GM19467 (cell line): ENCODE measurements around the gene WRAP73.

Source experiments
- ATAC-seq: cut with Tn5 transposase; IDR thresholded peaks from one replicate; pipeline ENCODE4 v1.9.1; 2021; ENCODE audit warnings: mild to moderate bottlenecking, moderate library complexity; ENCODE audit not compliant: unreplicated experiment

The WRAP73 gene

DNA sequence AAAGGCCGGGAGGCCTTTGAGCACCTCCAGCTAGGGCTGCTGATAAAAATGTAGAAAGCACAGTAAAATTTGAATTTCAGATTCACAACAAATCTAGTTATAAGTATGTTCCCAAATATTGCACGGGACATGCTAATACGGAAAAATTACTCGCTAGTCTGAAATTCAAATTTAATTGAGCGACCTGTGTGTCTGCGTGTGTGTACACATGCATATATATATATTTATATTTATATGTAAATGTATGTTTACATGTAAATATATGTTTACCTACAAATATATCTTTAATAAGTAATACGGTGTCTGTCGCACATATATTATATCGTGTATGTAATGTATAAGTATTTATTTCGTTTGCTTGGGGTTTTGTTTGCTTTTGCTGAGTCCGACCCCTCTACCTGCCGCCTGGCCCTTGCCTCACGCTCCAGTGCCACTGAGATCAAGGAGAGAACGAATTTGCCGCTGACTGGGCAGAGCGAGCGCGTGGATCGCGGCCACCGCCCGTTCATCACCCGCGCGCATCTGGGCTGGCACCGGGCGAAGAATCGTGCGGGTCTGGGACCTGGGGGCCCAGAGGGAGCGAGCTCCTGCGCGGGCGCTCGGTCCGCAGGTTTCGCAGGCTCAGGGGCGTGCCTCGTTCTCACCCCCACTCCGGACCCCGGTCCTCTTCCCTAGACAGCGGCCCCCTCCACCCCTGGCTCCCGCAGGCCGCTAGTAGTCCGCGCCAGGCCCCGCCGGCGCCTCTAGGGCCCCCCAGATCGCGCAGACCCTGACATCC is 534 bp upstream of the WRAP73 start:
- no peak for ATAC-seq

DNA sequence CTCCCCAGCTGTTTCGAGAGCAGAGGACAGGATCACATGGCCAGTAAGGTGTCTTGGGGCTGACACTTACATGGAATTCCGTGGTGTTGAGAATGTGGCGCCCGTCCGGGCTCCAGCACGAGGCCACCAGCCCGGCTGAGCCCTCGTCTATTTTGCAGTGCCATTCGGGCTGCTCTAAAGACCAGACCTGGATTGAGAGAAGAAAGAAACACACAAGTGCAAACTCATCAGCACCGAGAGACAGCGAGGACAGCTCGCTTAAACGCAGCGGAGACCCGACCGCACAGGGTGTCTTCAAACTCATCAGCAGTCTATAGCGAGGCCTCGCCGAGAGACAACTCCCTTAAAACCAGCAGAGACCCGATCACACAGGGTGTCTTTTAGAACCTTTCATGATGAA is 3.3 kb downstream of the WRAP73 start:
- no peak for ATAC-seq

DNA sequence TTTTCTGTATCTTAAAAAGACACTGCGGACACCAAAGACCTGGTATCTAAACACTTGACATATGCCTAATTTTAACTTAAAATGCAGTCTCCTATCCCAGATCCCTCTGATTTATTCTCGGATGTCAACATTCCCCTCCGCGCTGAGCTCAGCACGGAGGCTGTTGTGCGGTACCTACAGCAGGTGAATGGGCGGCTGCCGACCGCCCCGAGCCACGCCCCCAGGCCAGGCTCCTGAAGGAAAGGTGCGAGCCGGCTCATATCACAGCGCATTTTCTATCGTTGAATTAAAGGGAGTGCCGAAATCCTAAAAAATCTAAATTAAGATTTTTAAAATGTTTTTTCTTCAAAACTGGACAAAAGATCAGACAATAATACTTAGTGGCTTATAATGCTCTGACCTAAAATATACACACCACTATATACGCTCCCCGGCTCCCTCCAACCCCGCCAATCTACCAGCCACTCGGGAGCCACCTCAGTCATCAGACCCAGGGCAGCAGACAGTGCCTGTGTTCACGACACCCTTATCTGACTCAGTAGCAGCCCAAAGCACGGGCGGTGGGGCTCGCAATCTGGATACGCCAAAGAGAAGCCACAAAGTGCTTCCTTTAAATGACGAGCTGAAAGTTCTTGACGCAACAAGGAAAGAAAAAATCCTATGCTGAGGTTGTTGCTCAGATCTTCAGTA is 4.1 kb downstream of the WRAP73 start:
- ATAC-seq, result no peak

DNA sequence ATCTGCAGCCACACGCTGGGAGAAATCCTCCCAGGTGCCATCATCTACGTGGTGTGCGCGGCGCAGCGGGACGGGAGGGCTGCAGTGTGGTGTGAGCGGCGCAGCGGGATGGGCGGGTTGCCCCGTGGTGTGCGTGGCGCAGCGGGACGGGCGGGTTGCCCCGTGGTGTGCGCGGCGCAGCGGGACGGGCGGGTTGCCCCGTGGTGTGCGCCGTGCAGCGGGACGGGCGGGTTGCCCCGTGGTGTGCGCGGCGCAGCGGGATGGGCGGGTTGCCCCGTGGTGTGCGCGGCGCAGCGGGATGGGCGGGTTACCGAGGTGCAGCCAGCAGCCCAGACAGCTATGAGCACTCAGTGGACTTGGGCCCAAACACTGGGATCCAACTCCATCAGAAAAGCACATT is 4.7 kb downstream of the WRAP73 start:
- no peak for ATAC-seq

DNA sequence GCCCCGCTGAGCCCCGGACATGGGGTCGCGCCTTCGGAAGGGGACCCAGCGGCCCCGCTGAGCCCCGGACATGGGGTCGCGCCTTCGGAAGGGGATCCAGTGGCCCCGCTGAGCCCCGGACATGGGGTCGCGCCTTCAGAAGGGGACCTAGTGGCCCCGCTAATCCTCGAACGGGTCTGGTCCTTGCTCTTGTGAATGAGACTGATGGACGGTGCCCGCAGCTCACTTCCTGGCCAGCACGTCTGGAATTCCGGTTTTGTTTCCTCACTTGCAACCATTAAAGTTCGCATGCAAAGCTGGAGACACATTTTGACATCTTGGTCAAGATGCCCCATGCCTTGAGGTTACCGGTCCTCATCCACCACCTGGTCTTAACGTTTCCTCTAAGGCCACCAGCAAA is 5.6 kb downstream of the WRAP73 start:
- no peak for ATAC-seq

DNA sequence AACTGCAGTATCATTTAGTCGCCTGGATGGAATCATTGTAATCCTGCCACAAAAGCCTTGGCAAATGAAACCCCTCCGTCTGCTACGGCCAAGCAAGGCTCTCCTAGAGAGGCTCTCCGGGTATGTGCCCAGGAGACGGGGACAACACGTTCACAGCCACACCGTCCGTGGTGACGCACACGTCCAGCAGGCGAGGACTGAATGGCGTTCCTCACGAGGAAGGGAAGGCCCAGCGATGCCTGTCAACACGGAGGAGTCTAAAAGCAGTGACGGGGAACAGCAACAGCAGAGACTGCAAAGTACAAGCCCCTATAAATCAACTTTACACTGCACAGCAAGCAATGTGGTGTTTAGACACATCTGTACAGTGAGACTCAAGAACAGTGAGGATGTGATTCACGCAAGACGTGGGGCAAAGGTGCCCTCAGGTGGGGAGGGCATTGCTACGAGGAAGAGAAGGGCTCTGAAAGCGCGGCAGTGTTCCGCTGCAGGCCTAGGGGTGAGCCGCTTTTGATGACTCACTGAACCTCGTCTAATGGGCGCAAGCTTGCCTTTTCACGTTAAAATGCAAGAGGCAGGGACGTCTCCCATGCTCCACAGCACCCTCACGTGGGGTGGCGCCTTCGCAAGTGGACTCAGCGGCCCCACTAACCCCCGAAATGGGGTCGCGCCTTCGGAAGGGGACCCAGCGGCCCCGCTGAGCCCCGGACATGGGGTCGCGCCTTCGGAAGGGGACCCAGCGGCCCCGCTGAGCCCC is 6.8 kb downstream of the WRAP73 start:
- no peak for ATAC-seq

DNA sequence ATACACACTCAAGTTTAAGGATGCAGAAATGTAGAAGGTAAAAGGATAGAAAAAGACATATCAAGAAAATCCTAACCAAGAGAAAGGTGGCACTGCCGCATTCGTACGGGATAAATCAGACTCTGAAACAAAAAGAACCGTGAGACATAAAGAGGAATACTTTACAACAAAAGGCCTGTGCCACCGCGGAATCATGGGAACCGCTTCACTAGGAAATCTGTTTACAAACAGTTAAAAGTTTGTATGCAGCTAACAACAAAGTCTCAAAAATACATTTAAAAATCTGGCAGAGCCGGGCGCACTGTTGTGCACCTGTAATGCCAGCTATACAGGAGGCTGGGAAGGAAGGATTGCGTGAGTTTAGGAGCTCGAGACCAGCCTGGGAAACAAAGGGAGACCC is 8.1 kb downstream of the WRAP73 start:
- no peak for ATAC-seq

DNA sequence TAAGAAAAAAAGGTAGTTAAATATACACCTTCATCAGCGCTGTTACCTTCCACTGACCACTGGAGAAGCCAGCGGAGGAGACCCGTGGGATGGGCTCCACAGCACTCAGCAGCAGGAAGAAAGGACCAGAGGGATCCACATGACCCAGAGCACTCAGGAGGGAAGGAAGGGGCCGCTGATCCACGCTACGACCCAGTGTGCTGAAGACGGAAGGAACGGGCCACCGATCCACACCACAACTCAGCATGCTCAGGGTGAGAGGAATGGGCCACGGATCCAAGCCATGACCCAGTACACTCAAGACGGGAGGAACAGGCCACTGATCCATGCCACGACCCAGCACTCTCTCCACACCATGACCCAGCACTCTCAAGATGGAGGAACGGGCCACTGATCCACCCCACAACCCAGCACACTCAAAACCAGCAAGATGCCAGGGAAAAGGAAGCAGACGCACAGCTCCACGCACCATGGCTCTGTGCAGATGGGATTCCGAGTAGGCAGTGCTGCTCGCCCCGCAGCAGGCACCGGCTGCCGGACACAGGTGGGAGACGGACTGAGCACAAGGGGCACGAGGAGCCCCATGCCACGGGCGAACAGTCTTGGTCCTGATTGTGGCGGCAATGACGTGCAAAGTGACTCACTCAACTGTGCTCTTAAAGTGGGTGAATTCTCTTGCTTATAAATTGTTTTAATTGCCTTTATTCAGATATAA is 8.7 kb downstream of the WRAP73 start:
- no peak for ATAC-seq

DNA sequence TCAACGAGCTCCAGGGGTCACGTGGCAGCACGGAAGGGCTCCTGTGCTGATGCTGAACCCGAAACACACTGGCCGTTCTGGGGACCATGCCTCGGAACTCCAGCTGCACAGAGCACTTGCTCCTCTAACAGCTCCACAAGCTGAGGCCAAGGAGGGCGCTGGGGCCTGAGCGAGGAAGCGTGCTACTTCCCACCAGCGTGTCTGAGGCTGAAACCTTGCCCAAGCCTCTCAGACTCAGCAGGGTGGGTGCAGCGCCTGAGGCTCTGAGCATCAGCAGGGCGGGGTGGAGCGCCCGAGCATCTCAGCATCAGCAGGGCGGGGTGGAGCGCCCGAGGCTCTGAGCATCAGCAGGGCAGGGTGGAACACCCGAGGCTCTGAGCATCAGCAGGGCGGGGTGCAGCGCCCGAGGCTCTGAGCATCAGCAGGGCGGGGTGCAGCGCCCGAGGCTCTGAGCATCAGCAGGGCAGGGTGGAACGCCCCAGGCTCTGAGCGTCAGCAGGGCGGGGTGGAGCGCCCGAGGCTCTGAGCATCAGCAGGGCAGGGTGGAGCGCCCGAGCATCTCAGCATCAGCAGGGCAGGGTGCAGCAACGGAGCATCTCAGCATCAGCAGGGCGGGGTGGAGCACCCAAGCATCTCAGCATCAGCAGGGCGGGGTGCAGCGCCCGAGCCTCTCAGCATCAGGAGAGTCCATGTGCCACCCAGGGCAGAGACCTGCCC is 9.6 kb downstream of the WRAP73 start:
- no peak for ATAC-seq

DNA sequence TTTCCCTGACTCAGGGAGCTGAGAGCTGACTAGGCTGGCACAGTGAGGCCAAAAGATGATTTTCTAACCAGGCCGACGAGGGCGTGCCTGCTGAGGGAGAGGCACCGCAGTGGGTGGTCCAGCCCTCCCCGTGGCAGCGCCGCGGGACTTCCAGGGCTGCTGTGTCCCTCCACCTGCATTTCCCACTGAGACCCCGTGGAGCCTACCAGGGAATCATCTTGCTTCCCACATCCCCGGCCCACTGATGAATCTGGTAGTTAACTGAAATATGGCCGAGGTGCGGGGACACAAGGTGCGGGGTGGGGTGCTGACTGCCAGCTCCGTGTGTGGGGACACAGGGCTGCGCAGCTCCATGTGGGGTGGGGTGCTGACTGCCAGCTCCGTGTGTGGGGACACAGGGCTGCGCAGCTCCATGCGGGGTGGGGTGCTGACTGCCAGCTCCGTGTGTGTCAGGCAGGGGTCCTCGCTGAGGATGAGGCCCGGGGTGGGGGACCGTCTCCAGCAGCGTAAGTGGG is 10.4 kb downstream of the WRAP73 start:
- ATAC-seq, result no peak

DNA sequence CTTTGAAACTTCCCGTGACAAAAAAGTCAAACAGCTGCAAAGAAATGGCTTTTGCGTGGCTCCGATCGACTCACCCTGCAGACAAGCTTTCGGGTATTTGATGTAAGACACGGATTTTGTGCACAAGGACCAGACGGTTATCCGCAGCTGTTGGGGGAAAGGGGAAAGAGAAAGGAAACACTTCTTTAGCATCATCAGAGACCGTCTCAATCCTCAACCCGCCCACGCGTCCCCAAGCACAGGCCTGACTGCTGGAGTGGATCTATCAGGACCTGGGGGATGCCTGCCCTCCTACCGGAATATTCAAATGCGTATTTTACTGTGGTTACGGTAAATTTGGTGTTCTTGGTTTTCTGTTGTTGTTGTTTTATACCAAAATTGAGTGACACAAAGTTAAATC is 11.2 kb downstream of the WRAP73 start:
- ATAC-seq, result no peak

DNA sequence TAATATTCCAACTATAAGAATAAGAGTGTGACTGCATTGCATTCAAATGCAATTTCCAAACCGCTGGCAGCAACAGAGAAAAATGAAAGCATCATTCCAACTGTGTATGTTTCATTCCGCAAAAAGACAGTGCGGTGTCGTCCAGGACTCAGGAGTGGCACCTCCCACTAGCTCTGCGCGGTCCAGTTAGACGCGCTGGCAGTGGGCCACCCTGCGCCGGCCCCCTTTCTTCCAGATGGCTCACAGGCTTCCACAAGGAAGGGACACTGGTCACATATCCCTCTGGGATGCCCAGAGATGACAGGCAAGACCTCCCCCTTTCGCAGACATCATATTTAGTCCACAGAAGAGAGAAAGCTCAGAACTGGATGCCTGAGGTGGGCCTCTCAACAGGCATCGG is 11.9 kb downstream of the WRAP73 start:
- no peak for ATAC-seq

DNA sequence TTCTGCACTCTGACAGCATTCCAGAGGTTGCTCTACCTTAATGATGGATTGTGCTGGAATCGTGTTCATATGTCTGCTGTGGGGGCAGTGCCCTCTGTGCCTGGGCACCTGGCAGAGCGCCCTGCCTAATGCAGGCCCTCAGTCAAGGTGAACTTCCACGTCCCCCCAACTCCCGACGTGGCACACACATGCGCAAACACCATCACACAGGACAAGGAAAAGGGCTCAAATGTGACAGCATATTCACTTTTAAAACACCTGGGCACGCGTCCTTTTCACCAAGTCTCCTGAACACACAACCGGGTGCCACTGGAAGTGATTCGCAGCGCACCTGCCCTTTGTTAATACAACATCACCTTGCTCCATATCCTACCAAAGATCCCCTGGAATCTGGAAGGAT is 13.4 kb downstream of the WRAP73 start:
- ATAC-seq, result no peak

DNA sequence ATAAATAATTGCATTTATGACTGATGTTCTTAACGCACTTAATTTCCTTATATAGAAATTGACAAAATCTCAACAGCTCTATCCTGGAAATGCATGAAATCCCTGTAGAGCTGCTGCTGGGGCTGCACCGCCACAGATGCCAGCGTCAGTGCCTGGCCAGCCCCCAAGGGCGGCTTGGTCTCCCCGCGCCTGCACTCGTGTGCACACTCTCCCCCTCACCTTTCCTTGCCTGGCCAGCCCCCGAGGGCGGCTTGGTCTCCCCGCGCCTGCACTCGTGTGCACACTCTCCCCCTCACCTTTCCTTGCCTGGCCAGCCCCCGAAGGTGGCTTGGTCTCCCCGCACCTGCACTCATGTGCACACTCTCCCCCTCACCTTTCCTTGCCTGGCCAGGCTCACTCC is 13.8 kb downstream of the WRAP73 start:
- ATAC-seq, result no peak

DNA sequence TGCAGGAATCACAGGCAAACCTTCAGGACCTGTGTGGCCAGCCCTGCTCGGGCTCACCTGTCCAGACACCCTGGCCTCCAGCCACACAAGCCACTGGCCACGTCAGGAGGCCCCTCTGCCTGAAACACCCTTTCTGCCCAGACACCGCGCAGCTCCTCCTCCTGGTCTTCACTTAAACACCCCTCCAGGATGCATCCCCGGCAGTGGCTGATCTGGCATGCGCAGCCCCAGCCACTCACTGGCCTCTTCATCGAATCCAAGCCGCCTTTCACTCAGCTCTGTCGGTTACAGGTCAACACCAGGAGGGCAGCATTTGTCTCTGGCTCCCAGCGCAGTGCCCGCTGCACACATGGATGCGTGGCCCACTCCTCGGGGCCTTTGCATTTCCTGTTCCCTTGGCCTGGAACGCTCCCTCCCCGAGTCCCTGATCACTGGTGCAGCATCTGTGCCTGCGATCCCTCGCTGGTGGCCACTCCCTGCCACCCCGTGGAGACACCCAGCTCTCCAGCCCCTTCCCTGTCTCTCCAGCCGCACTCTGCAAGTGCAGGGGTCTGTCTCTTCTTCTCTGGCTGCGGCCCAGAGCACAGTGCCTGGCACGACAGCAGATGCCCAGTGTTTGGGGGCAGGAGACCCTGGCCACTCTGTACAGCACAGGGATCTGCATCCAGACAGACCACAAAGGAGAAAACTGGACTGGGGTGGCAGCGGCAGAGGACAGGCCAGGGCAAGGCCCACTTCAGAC is 15.7 kb downstream of the WRAP73 start:
- ATAC-seq, result no peak

DNA sequence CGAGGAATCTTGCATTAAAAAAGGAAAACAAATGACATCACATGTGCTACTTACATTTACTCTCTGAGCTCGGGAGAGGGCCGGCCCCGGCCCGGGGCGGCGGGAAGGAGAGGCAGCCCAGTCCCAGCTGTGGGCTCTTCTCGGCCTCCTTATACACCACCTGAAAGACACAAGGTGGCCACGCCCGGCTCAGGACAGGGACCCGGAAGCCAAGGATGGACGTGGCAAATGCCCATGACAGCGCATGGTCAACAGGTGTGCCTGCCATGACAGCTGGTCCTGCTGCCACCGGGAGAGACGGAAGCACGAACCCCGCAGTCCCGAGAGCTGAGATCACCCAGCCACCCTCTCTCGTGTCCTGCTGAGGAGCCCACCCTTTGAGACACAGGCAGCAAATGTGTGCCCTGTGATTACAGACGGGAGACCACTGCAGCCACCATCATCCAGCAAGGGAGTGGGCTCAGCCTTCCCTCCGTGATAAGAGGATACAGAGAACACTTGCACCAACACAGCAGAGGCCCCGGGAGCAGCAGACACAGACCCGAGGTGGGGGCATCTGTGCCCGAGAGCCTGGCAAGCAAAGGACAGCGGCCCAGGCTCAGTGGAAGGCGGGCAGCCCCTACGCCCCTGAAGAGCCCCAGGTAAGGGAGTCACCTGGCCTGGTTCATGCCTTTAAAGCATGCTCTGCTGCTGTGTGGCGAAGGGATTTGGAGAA is 16.4 kb downstream of the WRAP73 start:
- ATAC-seq, result no peak

DNA sequence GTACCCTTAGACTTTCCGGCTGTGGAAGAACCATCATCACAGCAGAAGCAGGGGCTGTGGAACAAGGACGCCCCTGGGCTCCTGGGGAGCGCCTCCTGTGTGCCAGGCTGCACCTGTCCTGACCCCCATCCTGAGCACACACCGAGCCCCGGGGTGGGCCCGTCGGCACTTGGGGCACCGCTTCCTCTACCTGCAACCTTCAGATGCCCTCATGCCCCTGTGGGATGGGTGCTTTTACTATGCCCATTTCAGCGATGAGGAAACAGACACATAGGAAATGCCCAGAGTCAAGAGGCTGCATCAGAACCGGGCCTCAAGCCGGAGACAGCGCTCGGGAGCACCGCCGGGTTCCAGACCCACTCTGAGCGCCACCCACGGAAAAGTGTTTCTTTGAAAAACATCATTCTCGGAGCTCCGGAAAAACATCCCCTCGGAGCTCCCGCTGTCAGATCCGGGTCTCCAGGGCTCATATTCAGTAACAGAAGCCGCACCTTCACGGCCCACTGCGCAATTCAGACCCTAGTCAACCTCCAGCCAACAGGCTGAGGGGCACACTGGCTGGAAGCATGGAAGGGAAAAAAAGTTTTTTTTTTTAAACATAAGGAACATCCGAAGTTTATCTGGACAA is 17.1 kb downstream of the WRAP73 start:
- ATAC-seq, result no peak

DNA sequence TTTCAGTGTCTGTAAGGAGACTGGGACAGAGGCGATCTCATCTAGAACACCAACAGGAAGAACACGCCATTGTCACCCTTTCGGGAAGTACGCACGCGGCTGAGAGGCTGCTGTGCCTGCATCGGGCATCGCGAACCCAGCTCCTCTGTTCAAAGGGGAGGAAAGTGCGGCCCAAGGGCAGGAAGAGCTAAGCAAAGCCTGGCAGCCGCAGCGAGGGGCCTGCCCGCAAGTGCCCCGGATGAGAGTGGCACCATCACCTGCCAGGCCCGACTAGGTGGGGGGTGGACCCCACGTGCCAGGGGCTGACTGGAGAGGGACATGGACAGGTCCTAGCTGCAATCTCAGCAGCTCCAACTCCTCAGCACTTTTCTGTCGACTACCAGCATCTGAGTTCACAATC is 17.6 kb downstream of the WRAP73 start:
- ATAC-seq, result no peak
